K562 (cell line): Measurements from ENCODE around the gene HSPA14. TPM values are rescaled to one million over a fixed set of nuclear protein-coding genes. Genes with fewer than 3 reads are reported as not detected.

Experiments
- ATF3 ChIP-seq, 2 experiments: fragments of 450-650 bp in 1 of 2; sonication (generic) in 1 of 2; formaldehyde crosslinking in 1 of 2; IDR thresholded peaks in 1 of 2; conservative IDR thresholded peaks in 1 of 2; 2 replicates each; pipeline versions ENCODE4 v1.6.1 to v1.8.1; 2016 to 2023; ENCODE audit warnings: mild to moderate bottlenecking in 2 of 2, moderate library complexity in 2 of 2, inconsistent platforms in 1 of 2, missing genetic modification reagents in 1 of 2
- C11orf30 ChIP-seq: fragments of 450-650 bp; IDR thresholded peaks from 2 replicates; pipeline ENCODE4 v1.6.1; 2016; ENCODE audit warnings: low read depth, mild to moderate bottlenecking
- CCNT2 ChIP-seq: IDR thresholded peaks from 2 replicates; pipeline ENCODE4 v1.6.1; 2011; ENCODE audit warnings: borderline replicate concordance, low read depth, mild to moderate bottlenecking, moderate library complexity, mixed read lengths, low read length; ENCODE audit not compliant: insufficient read length; ENCODE audit errors: extremely low read depth
- FOXA1 ChIP-seq: fragments of 450-650 bp; IDR thresholded peaks from 2 replicates; pipeline ENCODE4 v1.6.1; 2016; ENCODE audit warnings: mild to moderate bottlenecking, borderline replicate concordance
- GTF2B ChIP-seq: IDR thresholded peaks from 2 replicates; pipeline ENCODE4 v1.6.1; 2011; ENCODE audit not compliant: insufficient read length; ENCODE audit errors: extremely low read depth
- HNRNPL ChIP-seq: fragments of 200-400 bp; formaldehyde crosslinking; IDR thresholded peaks from 2 replicates; pipeline ENCODE4 v1.6.1; 2017; ENCODE audit warnings: low read depth, mild to moderate bottlenecking, low read length
- ID3 ChIP-seq, 2 experiments: fragments of 250-450 bp in 1 of 2; fragments of 450-650 bp in 1 of 2; sonication (Bioruptor Pico) in 1 of 2; IDR thresholded peaks; 2 replicates each; pipeline versions ENCODE4 v1.6.1 to v1.8.0; 2016 to 2021; ENCODE audit warnings: mild to moderate bottlenecking in 2 of 2, moderate library complexity in 2 of 2, missing compliant biosample characterization in 1 of 2, missing genetic modification characterization in 1 of 2
- IRF1 ChIP-seq: sonication (generic); formaldehyde crosslinking; IDR thresholded peaks from 2 replicates; pipeline ENCODE4 v1.8.0; 2022; ENCODE audit warnings: missing genetic modification reagents, mild to moderate bottlenecking, borderline replicate concordance
- KAT8 ChIP-seq: fragments of 450-650 bp; IDR thresholded peaks from 2 replicates; pipeline ENCODE4 v1.6.1; 2016; ENCODE audit warnings: low read depth, mild to moderate bottlenecking
- NR2F6 ChIP-seq: fragments of 450-650 bp; formaldehyde crosslinking; IDR thresholded peaks from 2 replicates; pipeline ENCODE4 v1.4.0; 2020; ENCODE audit warnings: mild to moderate bottlenecking
- PHB ChIP-seq: fragments of 250-450 bp; sonication (Bioruptor Pico); IDR thresholded peaks from 2 replicates; pipeline ENCODE4 v1.5.0; 2021
- PKNOX1 ChIP-seq: fragments of 450-650 bp; IDR thresholded peaks from 2 replicates; pipeline ENCODE4 v1.6.1; 2016
- POLR2G ChIP-seq: fragments of 200-400 bp; formaldehyde crosslinking; IDR thresholded peaks from 2 replicates; pipeline ENCODE4 v1.6.1; 2017; ENCODE audit warnings: low read depth, mild to moderate bottlenecking, antibody characterized with exemption, low read length, moderate library complexity
- POLR3A ChIP-seq: IDR thresholded peaks from 2 replicates; pipeline ENCODE4 v1.6.1; 2011; ENCODE audit warnings: borderline replicate concordance, mild to moderate bottlenecking, moderate library complexity; ENCODE audit not compliant: insufficient read length, insufficient read depth; ENCODE audit errors: extremely low read depth
- SRSF7 ChIP-seq: fragments of 200-400 bp; formaldehyde crosslinking; optimal IDR thresholded peaks from 2 replicates; pipeline ENCODE3; 2017; ENCODE audit warnings: mild to moderate bottlenecking, low read depth, low read length
- TFE3 ChIP-seq: fragments of 450-650 bp; formaldehyde crosslinking; IDR thresholded peaks from 2 replicates; pipeline ENCODE4 v1.4.0; 2020; ENCODE audit warnings: mild to moderate bottlenecking, mixed read lengths
- ZBED1 ChIP-seq: IDR thresholded peaks from 2 replicates; pipeline ENCODE4 v1.6.1; 2014
- ZKSCAN8 ChIP-seq: fragments of 200-800 bp; sonication (Bioruptor generic); IDR thresholded peaks from 2 replicates; pipeline ENCODE4 v1.6.1; 2016; ENCODE audit warnings: missing genetic modification characterization, missing compliant biosample characterization
- ZNF140 ChIP-seq: fragments of 250-450 bp; sonication (Bioruptor Pico); IDR thresholded peaks from 2 replicates; pipeline ENCODE4 v1.8.0; 2021; ENCODE audit warnings: moderate library complexity, mild to moderate bottlenecking, inconsistent platforms
- ZNF146 ChIP-seq: IDR thresholded peaks from one replicate; pipeline ENCODE4 v1.6.1; 2018; ENCODE audit warnings: missing compliant biosample characterization; ENCODE audit not compliant: unreplicated experiment
- ZNF232 ChIP-seq: sonication (generic); formaldehyde crosslinking; IDR thresholded peaks from 2 replicates; pipeline ENCODE4 v1.8.0; 2022; ENCODE audit warnings: mild to moderate bottlenecking, missing genetic modification reagents
- polyA plus RNA-seq, 8 experiments: library from polyadenylated mRNA; depleted of rRNA in 4 of 8; stranded (reverse) in 5 of 8; unstranded in 3 of 8; fragments of >200 nt; fragmentation: Nextera tagmentation in 2 of 8; fragmentation: Illumina TruSeq in 1 of 8; extraction: Ambion mirVana in 2 of 8; extraction: Trizol in 1 of 8; gene quantifications; 2 replicates each; pipeline versions ENCODE4 v1.2.1 to v1.2.3, GENCODE V29; 2011 to 2014; ENCODE audit warnings: inconsistent platforms in 1 of 8, missing spikeins in 1 of 8
- total RNA-seq, 7 experiments: library from RNA; depleted of rRNA in 6 of 7; stranded (reverse); fragments of >200 nt in 6 of 7; fragmentation: Illumina TruSeq in 2 of 7; extraction: Trizol in 2 of 7; gene quantifications; 2 replicates each; pipeline versions ENCODE4 v1.2.1 to v1.2.3, GENCODE V29; 2011 to 2021; ENCODE audit warnings: low replicate concordance in 1 of 7

The HSPA14 gene
- total and polyA plus RNA-seq, 9 of the 15 experiments (the other 6 are each of a cell fraction or from before 2014, with no cell fraction given): 41.9 to 75.0 (median 63.2) TPM

GRCh38 chr10:14878266-14879123, 40.4 kb downstream of the HSPA14 start, which contains the start of gene SUV39H2 (continued):
- TF ChIP-seq TFE3 (CRISPR knock-in tag): no peak
- no peak for TF ChIP-seq SRSF7
- peak; percentile 95 for TF ChIP-seq POLR2G
- no peak for TF ChIP-seq NR2F6
- no peak for TF ChIP-seq ZNF140 (CRISPR knock-in tag)
- no peak for TF ChIP-seq PHB (CRISPR knock-in tag)
- no peak for TF ChIP-seq KAT8
- no peak for TF ChIP-seq POLR3A
- TF ChIP-seq ATF3 (IDR thresholded peaks at IDR 0.05): no peak
- peak; percentile 59; the same call in 1 of the 2 replicates for TF ChIP-seq ATF3 (CRISPR knock-in tag; conservative IDR thresholded peaks at IDR 0.05)
- peak; percentile 82 for TF ChIP-seq CCNT2
- TF ChIP-seq FOXA1: no peak
- peak; percentile 54; the same call in 1 of the 2 replicates for TF ChIP-seq PKNOX1
- no peak for TF ChIP-seq ZKSCAN8 (CRISPR knock-in tag)
- TF ChIP-seq C11orf30: no peak; the same call in 1 of the 2 replicates
- no peak for TF ChIP-seq ZBED1
- TF ChIP-seq GTF2B: no peak
- no peak for TF ChIP-seq ID3 (CRISPR knock-in tag; IDR thresholded peaks at IDR 0.05)
- no peak; the same call in 1 of the 2 replicates for TF ChIP-seq ID3 (tag; IDR thresholded peaks at IDR 0.05)
- no peak for TF ChIP-seq ZNF232 (CRISPR knock-in tag)
- no peak for TF ChIP-seq HNRNPL
- TF ChIP-seq ZNF146 (CRISPR knock-in tag): no peak
- TF ChIP-seq IRF1 (CRISPR knock-in tag): no peak
